H1 (cell line): ENCODE measurements around the gene STARD13. TPM values are rescaled to one million over a fixed set of nuclear protein-coding genes. Genes with fewer than 3 reads are reported as not detected.

Source experiments
- CTCF ChIA-PET: fragments of 300-600 bp; sonication (Branson Sonifier 250); formaldehyde crosslinking; loops from one replicate; lab custom pipeline; 2021; ENCODE audit not compliant: partially characterized antibody; lab: Charles Lee
- POLR2A ChIA-PET: fragments of 300-600 bp; sonication (Branson Sonifier 250); formaldehyde crosslinking; loops from one replicate; lab custom pipeline; 2021; ENCODE audit warnings: inconsistent platforms; ENCODE audit not compliant: partially characterized antibody; lab: Charles Lee
- DNase-seq, 2 experiments: peaks; one replicate each; pipeline versions ENCODE4 v3.0.0 to v3.0.0-alpha.2; 2010 to 2022; ENCODE audit warnings: low spot score in 2 of 2, low read depth in 1 of 2, mixed read lengths in 1 of 2
- FAIRE-seq: peaks from 2 replicates; lab custom pipeline; 2011; peaks lifted over from hg19 to GRCh38; lab: Jason Lieb, UNC
- H2AFZ ChIP-seq: 2 replicates; pipeline ENCODE4 v1.8.1; 2012; ENCODE audit warnings: low read length, inconsistent platforms
- H2AK5ac ChIP-seq: 2 replicates; pipeline ENCODE4 v1.6.1; 2013; ENCODE audit warnings: low read depth, low read length
- H2BK120ac ChIP-seq: replicated peaks from 2 replicates; pipeline ENCODE3; 2013; ENCODE audit warnings: low read depth, low read length, inconsistent platforms
- H2BK12ac ChIP-seq: 2 replicates; pipeline ENCODE4 v1.6.1; 2013; ENCODE audit warnings: low read depth, low read length
- H2BK15ac ChIP-seq: 2 replicates; pipeline ENCODE4 v1.6.1; 2013; ENCODE audit warnings: low read length
- H2BK20ac ChIP-seq: 2 replicates; pipeline ENCODE4 v1.6.1; 2013; ENCODE audit warnings: low read length
- H2BK5ac ChIP-seq: 2 replicates; pipeline ENCODE4 v1.6.1; 2013; ENCODE audit warnings: low read depth, low read length
- H3K14ac ChIP-seq: 2 replicates; pipeline ENCODE4 v1.6.1; 2013; ENCODE audit warnings: inconsistent platforms; ENCODE audit not compliant: insufficient read length
- H3K18ac ChIP-seq: 2 replicates; pipeline ENCODE4 v1.6.1; 2013; ENCODE audit warnings: low read length; ENCODE audit errors: extremely low read depth
- H3K23ac ChIP-seq: 2 replicates; pipeline ENCODE4 v1.6.1; 2013; ENCODE audit warnings: inconsistent platforms; ENCODE audit not compliant: insufficient read length
- H3K23me2 ChIP-seq: 2 replicates; pipeline ENCODE4 v1.6.1; 2013; ENCODE audit warnings: low read depth, low read length
- H3K27ac ChIP-seq: 2 replicates; pipeline ENCODE4 v1.6.1; 2011; ENCODE audit warnings: low read depth, low read length, inconsistent platforms
- H3K27me3 ChIP-seq, 4 experiments: replicated peaks in 1 of 4; 1 replicate in 1 of 4; 2 replicates in 3 of 4; pipeline versions ENCODE4 v1.6.1 to v1.8.1; 2011 to 2013; ENCODE audit warnings: low read length in 3 of 4, mild to moderate bottlenecking in 3 of 4, inconsistent platforms in 2 of 4, mixed read lengths in 2 of 4, moderate library complexity in 1 of 4; ENCODE audit not compliant: control insufficient read depth in 3 of 4, insufficient read depth in 3 of 4; ENCODE audit errors: extremely low read depth in 1 of 4
- H3K36me3 ChIP-seq, 4 experiments: 2 replicates each; pipeline versions ENCODE4 v1.6.1 to v1.8.1; 2011 to 2013; ENCODE audit warnings: mild to moderate bottlenecking in 4 of 4, low read length in 3 of 4, moderate library complexity in 2 of 4, control low read depth in 1 of 4, inconsistent platforms in 1 of 4; ENCODE audit not compliant: insufficient read depth in 4 of 4, control insufficient read depth in 2 of 4
- H3K4ac ChIP-seq: replicated peaks from 2 replicates; pipeline ENCODE3; 2013; ENCODE audit warnings: low read length, low read depth, mixed read lengths, inconsistent platforms; ENCODE audit not compliant: insufficient read length
- H3K4me1 ChIP-seq, 4 experiments: replicated peaks in 1 of 4; 1 replicate in 1 of 4; 2 replicates in 3 of 4; pipeline versions ENCODE4 v1.6.1 to v1.8.1; 2011 to 2013; ENCODE audit warnings: low read length in 3 of 4, inconsistent platforms in 2 of 4, mixed read lengths in 1 of 4; ENCODE audit not compliant: insufficient read depth in 4 of 4, control insufficient read depth in 3 of 4
- H3K4me2 ChIP-seq, 2 experiments: 2 replicates each; pipeline versions ENCODE4 v1.6.1 to v1.8.1; 2011 to 2013; ENCODE audit warnings: low read depth in 2 of 2, low read length in 2 of 2, control low read depth in 1 of 2, inconsistent platforms in 1 of 2, mild to moderate bottlenecking in 1 of 2; ENCODE audit not compliant: insufficient read depth in 1 of 2
- H3K4me3 ChIP-seq, 4 experiments: fragments of 200-600, 300-600 bp in 1 of 4; sonication (generic), shearing (Covaris generic), sonication (Bioruptor Twin) in 1 of 4; 2 replicates each; pipeline versions ENCODE4 v1.5.1 to v1.8.1; 2011 to 2016; ENCODE audit warnings: low read length in 4 of 4, low read depth in 3 of 4, control low read depth in 2 of 4, inconsistent platforms in 2 of 4, mild to moderate bottlenecking in 2 of 4, mixed read lengths in 1 of 4, moderate library complexity in 1 of 4; ENCODE audit not compliant: insufficient read depth in 2 of 4; ENCODE audit errors: extremely low read depth in 1 of 4
- H3K56ac ChIP-seq: replicated peaks from 2 replicates; pipeline ENCODE3; 2013; ENCODE audit warnings: low read depth, mild to moderate bottlenecking, mixed read lengths, low read length, inconsistent platforms; ENCODE audit not compliant: insufficient read length
- H3K79me1 ChIP-seq: 2 replicates; pipeline ENCODE4 v1.6.1; 2013; ENCODE audit warnings: low read depth, low read length, control low read depth
- H3K79me2 ChIP-seq, 2 experiments: 2 replicates each; pipeline versions ENCODE4 v1.6.1 to v1.8.1; 2012 to 2013; ENCODE audit warnings: low read length in 2 of 2, mild to moderate bottlenecking in 2 of 2, inconsistent platforms in 1 of 2; ENCODE audit not compliant: insufficient read depth in 2 of 2, control insufficient read depth in 1 of 2
- H3K9ac ChIP-seq, 4 experiments: replicated peaks in 1 of 4; 1 replicate in 1 of 4; 2 replicates in 3 of 4; pipeline versions ENCODE4 v1.6.1 to v1.8.1; 2011 to 2013; ENCODE audit warnings: low read depth in 3 of 4, low read length in 3 of 4, control low read depth in 2 of 4, mild to moderate bottlenecking in 2 of 4, moderate library complexity in 2 of 4, inconsistent platforms in 1 of 4; ENCODE audit errors: extremely low read depth in 1 of 4
- H3K9me3 ChIP-seq, 2 experiments: 2 replicates each; pipeline versions ENCODE4 v1.6.1 to v1.8.1; 2012 to 2013; ENCODE audit warnings: mild to moderate bottlenecking in 2 of 2, moderate library complexity in 2 of 2, control low read depth in 1 of 2, inconsistent platforms in 1 of 2, low read depth in 1 of 2, low read length in 1 of 2, mixed read lengths in 1 of 2; ENCODE audit not compliant: insufficient read depth in 2 of 2
- H4K20me1 ChIP-seq, 2 experiments: replicated peaks in 1 of 2; 2 replicates each; pipeline versions ENCODE3 to v1.8.1; 2011 to 2013; ENCODE audit warnings: inconsistent platforms in 2 of 2, low read length in 2 of 2, mild to moderate bottlenecking in 1 of 2; ENCODE audit not compliant: insufficient read depth in 2 of 2, control insufficient read depth in 1 of 2
- H4K5ac ChIP-seq: 2 replicates; pipeline ENCODE4 v1.6.1; 2013; ENCODE audit warnings: low read length, low read depth, mixed read lengths, inconsistent platforms; ENCODE audit not compliant: insufficient read length
- H4K8ac ChIP-seq: 2 replicates; pipeline ENCODE4 v1.8.0; 2013; ENCODE audit warnings: mild to moderate bottlenecking, moderate library complexity, low read length, inconsistent platforms; ENCODE audit not compliant: insufficient read depth; ENCODE audit errors: extremely low read depth
- H4K91ac ChIP-seq: replicated peaks from 2 replicates; pipeline ENCODE3; 2013; ENCODE audit warnings: low read length, mixed read lengths, inconsistent platforms; ENCODE audit not compliant: insufficient read length
- BRCA1 ChIP-seq: IDR thresholded peaks from 2 replicates; pipeline ENCODE4 v1.6.1; 2012; ENCODE audit warnings: low read depth, low read length, improper control_type of control experiment
- CBX8 ChIP-seq: fragments of 300-800, 300-1000 bp; sonication (generic); IDR thresholded peaks from 2 replicates; pipeline ENCODE4 v1.7.1; 2016; ENCODE audit warnings: low read depth, low read length, borderline replicate concordance
- CTBP2 ChIP-seq: IDR thresholded peaks from 2 replicates; pipeline ENCODE4 v1.7.0; 2011; ENCODE audit warnings: borderline replicate concordance, mild to moderate bottlenecking, moderate library complexity, mixed read lengths, low read length; ENCODE audit not compliant: insufficient read depth, insufficient read length
- KDM5A ChIP-seq: fragments of 200-600 bp; IDR thresholded peaks from 2 replicates; pipeline ENCODE4 v1.7.1; 2012; ENCODE audit warnings: mild to moderate bottlenecking, low read length, inconsistent platforms, mixed read lengths
- POU5F1 ChIP-seq: IDR thresholded peaks from 2 replicates; pipeline ENCODE4 v1.6.1; 2011; ENCODE audit warnings: low read depth, mild to moderate bottlenecking, low read length, moderate library complexity
- RAD21 ChIP-seq, 2 experiments: IDR thresholded peaks in 1 of 2; conservative IDR thresholded peaks in 1 of 2; 2 replicates each; pipeline ENCODE4 v1.6.1; 2011; ENCODE audit warnings: low read depth in 2 of 2, low read length in 2 of 2, improper control_type of control experiment in 1 of 2, inconsistent platforms in 1 of 2, mild to moderate bottlenecking in 1 of 2, moderate library complexity in 1 of 2
- RNF2 ChIP-seq: fragments of 200-900, 300-1000 bp; sonication (generic); IDR thresholded peaks from 2 replicates; pipeline ENCODE4 v1.7.1; 2016; ENCODE audit warnings: borderline replicate concordance, low read depth, mild to moderate bottlenecking, antibody characterized with exemption, low read length; ENCODE audit not compliant: poor library complexity, severe bottlenecking; ENCODE audit errors: missing control alignments
- RXRA ChIP-seq: IDR thresholded peaks from 2 replicates; pipeline ENCODE4 v1.6.1; 2011; ENCODE audit warnings: low read depth, mild to moderate bottlenecking, low read length, moderate library complexity; ENCODE audit not compliant: insufficient read depth
- SAP30 ChIP-seq: fragments of 300-600 bp; sonication (generic); IDR thresholded peaks from 2 replicates; pipeline ENCODE4 v1.7.1; 2012; ENCODE audit warnings: low read length, moderate library complexity, mild to moderate bottlenecking, inconsistent platforms; ENCODE audit not compliant: insufficient read depth, insufficient replicate concordance
- TAF1 ChIP-seq: IDR thresholded peaks from 2 replicates; pipeline ENCODE4 v1.6.1; 2011; ENCODE audit warnings: mild to moderate bottlenecking, low read depth, low read length
- TAF7 ChIP-seq: optimal IDR thresholded peaks from 2 replicates; pipeline ENCODE3; 2011; ENCODE audit warnings: low read depth, mild to moderate bottlenecking, inconsistent platforms, low read length, moderate library complexity, borderline replicate concordance
- ZNF274 ChIP-seq: IDR thresholded peaks from 2 replicates; pipeline ENCODE4 v1.7.0; 2012; ENCODE audit warnings: low read length, borderline replicate concordance; ENCODE audit errors: extremely low read depth
- WGBS, 2 experiments: shearing (Covaris generic) in 1 of 2; methylation state at CpG; one replicate each; pipeline versions ENCODE4 v1.1.6 to v1.1.7; 2013 to 2015; ENCODE audit warnings: low lambda C conversion rate in 2 of 2, mixed read lengths in 2 of 2, inconsistent platforms in 1 of 2, low coverage in 1 of 2, missing lambda C conversion rate in 1 of 2; ENCODE audit not compliant: insufficient replicate concordance in 2 of 2, insufficient coverage in 1 of 2, insufficient read length in 1 of 2; ENCODE audit errors: extremely low coverage in 1 of 2, missing lambda C conversion rate in 1 of 2; 5-methylcytosine and 5-hydroxymethylcytosine counted together
- polyA plus RNA-seq, 7 experiments: library from polyadenylated mRNA; depleted of rRNA in 3 of 7; stranded (reverse) in 5 of 7; unstranded in 2 of 7; fragments of >200 nt in 5 of 7; fragments of 200-250 nt in 2 of 7; gene quantifications; 1 replicate in 5 of 7; 2 replicates in 1 of 7; 4 replicates in 1 of 7; pipeline versions ENCODE4 v1.2.1 to v1.2.3, GENCODE V29; 2011 to 2013; ENCODE audit warnings: missing spikeins in 2 of 7, mixed read lengths in 2 of 7
- total RNA-seq: library from RNA; stranded (reverse); fragmentation: NEBNext Ultra II Directional; extraction: Animal tissue kit (Norgen Biotek cat#: 25700); gene quantifications from 2 replicates; pipeline ENCODE4 v1.2.1, GENCODE V29; 2021

Gene STARD13
- total and polyA plus RNA-seq, 2 of the 8 experiments (the other 6 are each of a cell fraction or from before 2014, with no cell fraction given), result 0.82 to 2.9 TPM

- no peak overlapping the region for H2BK12ac ChIP-seq
- H3K4ac ChIP-seq, result no peak overlapping the region
- no peaks in the 10 kb centered on the region; the same call in 1 of the 2 replicates for H3K23me2 ChIP-seq
- no peak overlapping the region for H2BK20ac ChIP-seq
- H3K36me3 ChIP-seq, result no peaks in the 10 kb centered on the region
- no peak overlapping the region for H3K4me3 ChIP-seq
- no peak for FAIRE-seq
- H3K23ac ChIP-seq, result no peak overlapping the region
- 97% methylated on average over 14 of the region's 14 CpGs; no CpG with 5 or more reads in 1 of the 2 experiments for WGBS, 2 experiments
- no peaks in the 10 kb centered on the region for H3K79me1 ChIP-seq
- no peaks in the 10 kb centered on the region for H3K27me3 ChIP-seq
- no peak overlapping the region for H3K56ac ChIP-seq
- H3K9me3 ChIP-seq, result no peaks in the 10 kb centered on the region
- H2BK5ac ChIP-seq, result no peak overlapping the region
- no peak overlapping the region for H2BK120ac ChIP-seq
- no peak overlapping the region for H4K5ac ChIP-seq
- ChIA-PET POLR2A (no interaction called here), CTCF (interaction anchor here (2.2 kb wide), 1 partner anchor 18 kb away, joined by 6 read pairs; no protein-coding TSS in a partner anchor)
- no peaks in the 10 kb centered on the region for H4K20me1 ChIP-seq
- no peak overlapping the region for H3K27ac ChIP-seq
- no peak overlapping the region for H3K14ac ChIP-seq
- no peak overlapping the region for H3K9ac ChIP-seq
- no peak overlapping the region for H2AFZ ChIP-seq
- no peak overlapping the region for H4K91ac ChIP-seq
- H2BK15ac ChIP-seq, result no peak overlapping the region
- no peak for DNase-seq
- H4K8ac ChIP-seq, result no peak overlapping the region
- H3K79me2 ChIP-seq, result no peaks in the 10 kb centered on the region
- no peak overlapping the region for H2AK5ac ChIP-seq
- peaks cover 2 to 14% (median 9%) of the 10 kb centered on the region in 4 experiments; a peak in 5 of 7 replicates for H3K4me1 ChIP-seq
- H3K4me2 ChIP-seq, result no peak overlapping the region
- H3K18ac ChIP-seq, result no peak overlapping the region
- TF ChIP-seq RXRA (no peak), POU5F1 (no peak), RAD21 (IDR thresholded peaks at IDR 0.05 in 1 of 2, conservative IDR thresholded peaks at IDR 0.05 in 1 of 2; ENCODE audit: low read depth in 2 of 2, low read length in 2 of 2) (no peak), TAF7 (no peak), KDM5A (no peak), ZNF274 (no peak), TAF1 (no peak), BRCA1 (no peak), CBX8 (no peak), CTBP2 (no peak), SAP30 (no peak), RNF2 (no peak)
These were observed 158.5 kb downstream of the STARD13 start for GRCh38 chr13:33127009-33127551.
